Liver (tissue), 9 donors: ENCODE results near the gene WIPF2. TPM values are rescaled to one million over a fixed set of nuclear protein-coding genes. Genes with fewer than 3 reads are reported as not detected.

Experiments used
- DNase-seq: peaks from one replicate; pipeline ENCODE4 v3.0.0-alpha.2; 2017; ENCODE audit warnings: low spot score
- H3K27ac ChIP-seq, 2 donors: one replicate each; pipeline ENCODE4 v1.7.0; 2013; ENCODE audit warnings: inconsistent platforms in 2 of 2, low read length in 2 of 2, control low read depth in 1 of 2, low read depth in 1 of 2, mild to moderate bottlenecking in 1 of 2
- H3K27me3 ChIP-seq, 4 donors: one replicate each; pipeline versions ENCODE4 v1.6.1 to v1.7.0; 2013; ENCODE audit warnings: low read length in 3 of 4, inconsistent platforms in 1 of 4, mild to moderate bottlenecking in 1 of 4, moderate library complexity in 1 of 4; ENCODE audit not compliant: control insufficient read depth in 4 of 4, insufficient read depth in 4 of 4
- H3K36me3 ChIP-seq, 4 donors: one replicate each; pipeline versions ENCODE4 v1.6.1 to v1.7.0; 2013; ENCODE audit warnings: low read length in 3 of 4, mild to moderate bottlenecking in 3 of 4, low read depth in 1 of 4, moderate library complexity in 1 of 4; ENCODE audit not compliant: control insufficient read depth in 4 of 4, insufficient read depth in 3 of 4
- H3K4me1 ChIP-seq, 4 donors: one replicate each; pipeline versions ENCODE4 v1.6.1 to v1.7.0; 2013; ENCODE audit warnings: low read length in 3 of 4, mild to moderate bottlenecking in 3 of 4, moderate library complexity in 1 of 4; ENCODE audit not compliant: control insufficient read depth in 4 of 4, insufficient read depth in 4 of 4
- H3K4me3 ChIP-seq, 3 donors: one replicate each; pipeline versions ENCODE4 v1.6.1 to v1.7.0; 2013; ENCODE audit warnings: low read length in 3 of 3, control low read depth in 1 of 3, low read depth in 1 of 3, mild to moderate bottlenecking in 1 of 3
- H3K9ac ChIP-seq, 2 donors: one replicate each; pipeline ENCODE4 v1.7.0; 2013; ENCODE audit warnings: low read length in 2 of 2, mild to moderate bottlenecking in 2 of 2, moderate library complexity in 2 of 2, control low read depth in 1 of 2, low read depth in 1 of 2
- H3K9me3 ChIP-seq, 4 donors: one replicate each; pipeline versions ENCODE4 v1.6.1 to v1.7.0; 2013; ENCODE audit warnings: low read length in 3 of 4; ENCODE audit not compliant: control insufficient read depth in 4 of 4
- ATF3 ChIP-seq: IDR thresholded peaks from 2 replicates; pipeline ENCODE4 v1.6.1; 2016; ENCODE audit warnings: antibody characterized with exemption
- EGR1 ChIP-seq, 2 donors: IDR thresholded peaks; 2 replicates each; pipeline ENCODE4 v1.6.1; 2016 to 2018; ENCODE audit warnings: antibody characterized with exemption in 2 of 2, low read depth in 2 of 2
- FOXA1 ChIP-seq: IDR thresholded peaks from 2 replicates; pipeline ENCODE4 v1.6.1; 2016; ENCODE audit warnings: antibody characterized with exemption
- FOXA2 ChIP-seq: IDR thresholded peaks from 2 replicates; pipeline ENCODE4 v1.6.1; 2016; ENCODE audit warnings: antibody characterized with exemption
- GABPA ChIP-seq, 2 donors: IDR thresholded peaks in 1 of 2; conservative IDR thresholded peaks in 1 of 2; 2 replicates each; pipeline ENCODE4 v1.6.1; 2016; ENCODE audit warnings: antibody characterized with exemption in 2 of 2, mild to moderate bottlenecking in 1 of 2, moderate library complexity in 1 of 2
- HNF4A ChIP-seq, 2 donors: conservative IDR thresholded peaks; 2 replicates each; pipeline ENCODE4 v1.6.1; 2016; ENCODE audit warnings: antibody characterized with exemption in 2 of 2, mild to moderate bottlenecking in 2 of 2
- HNF4G ChIP-seq: IDR thresholded peaks from 2 replicates; pipeline ENCODE4 v1.6.1; 2016; ENCODE audit warnings: antibody characterized with exemption
- JUND ChIP-seq, 2 donors: IDR thresholded peaks; 2 replicates each; pipeline ENCODE4 v1.6.1; 2016; ENCODE audit warnings: antibody characterized with exemption in 2 of 2
- RAD21 ChIP-seq, 2 donors: IDR thresholded peaks; 2 replicates each; pipeline ENCODE4 v1.6.1; 2016; ENCODE audit warnings: antibody characterized with exemption in 2 of 2, mild to moderate bottlenecking in 2 of 2
- REST ChIP-seq: IDR thresholded peaks from 2 replicates; pipeline ENCODE4 v1.6.1; 2016; ENCODE audit warnings: antibody characterized with exemption, mild to moderate bottlenecking
- YY1 ChIP-seq: IDR thresholded peaks from 2 replicates; pipeline ENCODE4 v1.6.1; 2016; ENCODE audit warnings: antibody characterized with exemption, mild to moderate bottlenecking
- ZBTB33 ChIP-seq: IDR thresholded peaks from 2 replicates; pipeline ENCODE4 v1.6.1; 2016; ENCODE audit warnings: antibody characterized with exemption
- WGBS: extraction: QIAGEN DNeasy Blood & Tissue Kit; methylation state at CpG from one replicate; pipeline ENCODE4 v1.1.7; 2013; 5-methylcytosine and 5-hydroxymethylcytosine counted together
- polyA plus RNA-seq, 2 donors: library from polyadenylated mRNA; stranded (reverse) in 1 of 2; unstranded in 1 of 2; fragments of 200-250 nt in 1 of 2; fragments of >200 nt in 1 of 2; fragmentation: Nextera tagmentation in 1 of 2; extraction: Ambion mirVana in 1 of 2; gene quantifications; one replicate each; pipeline versions ENCODE4 v1.2.1 to v1.2.3, GENCODE V29; 2013 to 2015
- total RNA-seq, 2 donors: library from RNA; depleted of rRNA; stranded (reverse); fragments of >200 nt; gene quantifications; one replicate each; pipeline ENCODE4 v1.2.3, GENCODE V29; 2014
- TF ChIP-seq, protein P1 (sequence below): fragments of 150-350 bp; IDR thresholded peaks from 2 replicates; pipeline ENCODE4 v1.5.1; 2017; ENCODE audit warnings: improper control_type of control experiment, low read depth, low read length; ENCODE audit not compliant: missing input control
- TF ChIP-seq, protein P2 (sequence below): IDR thresholded peaks from 2 replicates; pipeline ENCODE4 v1.6.1; 2016; ENCODE audit warnings: antibody characterized with exemption
- donor health status: healthy.
- donor health status: healthy.
- donor health status: healthy.
- donor health status: healthy.
- donor health status: healthy.

WIPF2 gene
- total and polyA plus RNA-seq, 4 donors: 4.4 to 5.6 (median 5.2) TPM

DNA sequence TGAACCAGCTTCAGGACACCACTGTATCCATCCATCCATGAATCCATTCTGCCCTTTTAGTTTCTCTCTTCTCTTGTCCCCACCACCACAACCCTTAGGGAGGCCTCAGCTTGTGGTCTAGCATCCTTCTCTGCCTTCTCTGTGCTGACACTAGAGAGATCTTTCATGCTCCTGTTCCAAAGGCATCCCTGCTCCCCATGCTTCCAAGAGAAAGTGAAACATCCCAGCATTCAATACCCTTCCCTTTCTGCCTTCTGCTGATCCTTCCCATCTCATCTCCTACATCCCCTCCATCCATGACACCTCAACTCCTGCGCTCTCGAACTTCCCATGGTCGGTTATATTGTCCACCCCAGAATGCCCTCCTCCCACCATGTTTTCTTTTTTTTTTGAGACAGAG is 31.9 kb upstream of the WIPF2 start (continued):
- no peak for TF ChIP-seq YY1
- TF ChIP-seq ATF3: no peak
- TF ChIP-seq FOXA1: no peak
- TF ChIP-seq ZBTB33: no peak

DNA sequence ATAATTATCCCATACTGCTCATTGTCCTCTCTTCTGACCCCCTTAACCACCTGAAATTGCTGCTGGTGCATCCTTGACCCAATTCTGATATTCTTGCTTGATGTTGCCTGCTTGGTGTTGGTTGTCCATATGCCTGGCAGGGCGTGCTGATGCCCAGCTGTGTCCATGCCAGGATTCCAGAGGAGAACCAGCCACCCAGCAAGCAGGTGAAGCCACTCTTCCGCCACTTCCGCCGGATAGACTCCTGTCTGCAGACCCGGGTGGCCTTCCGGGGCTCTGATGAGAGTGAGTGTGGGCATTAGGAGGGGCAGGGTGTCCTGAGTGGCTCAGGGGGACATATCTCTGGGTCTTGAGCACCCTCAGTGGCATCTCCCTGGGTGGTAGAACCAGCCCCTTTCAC is 30.4 kb upstream of the WIPF2 start:
- no peak for TF ChIP-seq REST
- no peak for TF ChIP-seq HNF4A (conservative IDR thresholded peaks at IDR 0.05)
- TF ChIP-seq ZBTB33: no peak
- no peak for TF ChIP-seq FOXA1
- no peak for TF ChIP-seq EGR1 (IDR thresholded peaks at IDR 0.05; ENCODE audit: low read depth in 2 of 2)
- TF ChIP-seq, protein P1, sequence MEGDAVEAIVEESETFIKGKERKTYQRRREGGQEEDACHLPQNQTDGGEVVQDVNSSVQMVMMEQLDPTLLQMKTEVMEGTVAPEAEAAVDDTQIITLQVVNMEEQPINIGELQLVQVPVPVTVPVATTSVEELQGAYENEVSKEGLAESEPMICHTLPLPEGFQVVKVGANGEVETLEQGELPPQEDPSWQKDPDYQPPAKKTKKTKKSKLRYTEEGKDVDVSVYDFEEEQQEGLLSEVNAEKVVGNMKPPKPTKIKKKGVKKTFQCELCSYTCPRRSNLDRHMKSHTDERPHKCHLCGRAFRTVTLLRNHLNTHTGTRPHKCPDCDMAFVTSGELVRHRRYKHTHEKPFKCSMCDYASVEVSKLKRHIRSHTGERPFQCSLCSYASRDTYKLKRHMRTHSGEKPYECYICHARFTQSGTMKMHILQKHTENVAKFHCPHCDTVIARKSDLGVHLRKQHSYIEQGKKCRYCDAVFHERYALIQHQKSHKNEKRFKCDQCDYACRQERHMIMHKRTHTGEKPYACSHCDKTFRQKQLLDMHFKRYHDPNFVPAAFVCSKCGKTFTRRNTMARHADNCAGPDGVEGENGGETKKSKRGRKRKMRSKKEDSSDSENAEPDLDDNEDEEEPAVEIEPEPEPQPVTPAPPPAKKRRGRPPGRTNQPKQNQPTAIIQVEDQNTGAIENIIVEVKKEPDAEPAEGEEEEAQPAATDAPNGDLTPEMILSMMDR: no peak
- TF ChIP-seq RAD21 (IDR thresholded peaks at IDR 0.05): no peak
- no peak for TF ChIP-seq YY1
- TF ChIP-seq GABPA (IDR thresholded peaks at IDR 0.05 in 1 of 2, conservative IDR thresholded peaks at IDR 0.05 in 1 of 2): no peak
- no peak for TF ChIP-seq JUND (IDR thresholded peaks at IDR 0.05)
- TF ChIP-seq, protein P2, sequence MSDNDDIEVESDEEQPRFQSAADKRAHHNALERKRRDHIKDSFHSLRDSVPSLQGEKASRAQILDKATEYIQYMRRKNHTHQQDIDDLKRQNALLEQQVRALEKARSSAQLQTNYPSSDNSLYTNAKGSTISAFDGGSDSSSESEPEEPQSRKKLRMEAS: no peak
- no peak for TF ChIP-seq FOXA2
- TF ChIP-seq HNF4G: no peak
- peaks cover 0 to 21% (median 11%) of the 10 kb centered on the region in 4 donors for H3K4me1 ChIP-seq
- no peak overlapping the region for H3K9ac ChIP-seq
- H3K4me3 ChIP-seq: no peak overlapping the region
- no peak for DNase-seq
- no peaks in the 10 kb centered on the region for H3K9me3 ChIP-seq
- H3K36me3 ChIP-seq: peaks cover 0 to 4% (median 1%) of the 10 kb centered on the region in 4 donors
- H3K27me3 ChIP-seq: no peaks in the 10 kb centered on the region
- WGBS: 94% methylated on average over 6 of the region's 6 CpGs
- H3K27ac ChIP-seq: no peak overlapping the region
